GM18873 (cell line): ENCODE measurements around the gene GRIK2.
"Not testable (repeated sequence)": the region's sequence is repeated elsewhere in the genome, so short reads cannot be mapped to it uniquely, and the experiment has no call there.

Experiments
- ATAC-seq: cut with Tn5 transposase; IDR thresholded peaks from one replicate; pipeline ENCODE4 v1.9.1; 2021; ENCODE audit warnings: mild to moderate bottlenecking, moderate library complexity, moderate number of reproducible peaks; ENCODE audit not compliant: unreplicated experiment, low FRiP score

The GRIK2 gene

GRCh38 chr6:101607111-101607690, 213.7 kb downstream of the GRIK2 start:
- no peak for ATAC-seq

DNA sequence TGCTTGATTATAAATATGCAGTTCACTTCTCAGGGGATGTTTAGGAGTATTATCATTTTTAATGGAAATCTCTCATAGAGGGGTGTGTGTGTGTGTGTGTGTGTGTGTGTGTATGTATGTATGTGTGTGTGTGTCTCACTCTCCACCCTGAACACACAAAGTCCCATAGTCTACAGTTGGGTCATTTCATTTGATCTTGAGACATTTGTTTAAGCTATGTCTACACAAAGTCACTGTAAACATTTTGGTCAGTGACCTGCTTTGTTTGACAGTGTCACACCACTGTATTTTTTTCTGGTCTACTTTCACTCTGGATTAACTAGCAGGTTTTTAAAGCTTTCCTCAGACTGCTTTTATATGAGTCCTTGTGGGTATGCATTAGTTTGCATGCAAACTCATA, 215.2 kb downstream of the GRIK2 start:
- ATAC-seq = no peak

- no peak for ATAC-seq
Measured at GRCh38 chr6:101613556-101613955, 220.0 kb downstream of the GRIK2 start.

- ATAC-seq = no peak
Measured at GRCh38 chr6:101614774-101615173, 221.3 kb downstream of the GRIK2 start.

DNA sequence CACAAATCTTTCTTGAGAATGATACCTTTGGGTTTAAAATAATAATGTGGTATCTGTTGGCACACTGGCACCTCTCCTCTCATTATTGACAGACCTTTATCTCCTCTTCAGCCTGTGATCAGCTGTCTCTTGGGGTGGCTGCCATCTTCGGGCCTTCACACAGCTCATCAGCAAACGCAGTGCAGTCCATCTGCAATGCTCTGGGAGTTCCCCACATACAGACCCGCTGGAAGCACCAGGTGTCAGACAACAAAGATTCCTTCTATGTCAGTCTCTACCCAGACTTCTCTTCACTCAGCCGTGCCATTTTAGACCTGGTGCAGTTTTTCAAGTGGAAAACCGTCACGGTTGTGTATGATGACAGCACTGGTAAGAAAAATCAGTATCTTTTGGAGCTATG, 232.8 kb downstream of the GRIK2 start:
- no peak for ATAC-seq

GRCh38 chr6:101630941-101631340, 237.4 kb downstream of the GRIK2 start:
- no peak for ATAC-seq

GRCh38 chr6:101633081-101633480, 239.6 kb downstream of the GRIK2 start:
- ATAC-seq = no peak

DNA sequence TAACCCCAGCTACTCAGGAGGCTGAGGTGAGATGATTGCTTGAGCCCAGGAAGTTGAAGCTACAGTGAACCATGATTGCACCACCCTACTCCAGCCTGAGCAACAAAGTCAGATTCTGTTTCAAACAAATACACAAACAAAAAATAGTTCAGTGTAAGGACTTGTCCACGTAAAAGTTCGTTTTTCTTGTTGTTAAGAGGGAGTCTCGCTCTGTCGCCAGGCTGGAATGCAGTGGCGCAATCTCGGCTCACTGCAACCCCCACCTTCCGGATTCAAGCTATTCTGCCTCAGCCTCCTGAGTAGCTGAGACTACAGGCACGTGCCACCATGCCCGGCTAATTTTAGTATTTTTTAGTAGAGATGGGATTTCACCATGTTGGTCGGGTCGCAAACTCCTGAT, 245.4 kb downstream of the GRIK2 start:
- not testable (repeated sequence) for ATAC-seq

- no peak for ATAC-seq
Measured at GRCh38 chr6:101640131-101640530, 246.6 kb downstream of the GRIK2 start.

- no peak for ATAC-seq
Measured at GRCh38 chr6:101645770-101646169, 252.3 kb downstream of the GRIK2 start.

GRCh38 chr6:101650402-101651100, 257.0 kb downstream of the GRIK2 start:
- no peak for ATAC-seq

DNA sequence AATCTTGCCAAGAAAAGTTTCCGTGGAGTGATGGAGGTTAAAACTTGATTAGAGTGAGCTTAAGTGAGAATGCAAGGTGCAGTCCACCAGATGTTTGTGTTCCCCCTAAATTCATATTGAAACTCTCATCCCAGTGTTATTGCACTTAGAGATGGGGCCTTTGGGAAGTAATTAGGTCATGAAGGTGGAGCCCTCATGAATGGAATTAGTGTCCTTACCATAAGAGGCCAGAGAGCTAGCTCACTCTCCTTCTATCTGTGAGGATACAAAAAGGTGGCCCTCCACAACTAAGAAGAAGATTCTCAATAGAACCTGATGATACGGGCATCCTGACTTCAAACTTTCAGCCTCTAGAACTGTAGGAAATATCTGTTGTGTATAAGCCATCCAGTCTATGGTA, 258.6 kb downstream of the GRIK2 start:
- no peak for ATAC-seq

GRCh38 chr6:101655109-101655508, 261.6 kb downstream of the GRIK2 start:
- ATAC-seq = no peak

DNA sequence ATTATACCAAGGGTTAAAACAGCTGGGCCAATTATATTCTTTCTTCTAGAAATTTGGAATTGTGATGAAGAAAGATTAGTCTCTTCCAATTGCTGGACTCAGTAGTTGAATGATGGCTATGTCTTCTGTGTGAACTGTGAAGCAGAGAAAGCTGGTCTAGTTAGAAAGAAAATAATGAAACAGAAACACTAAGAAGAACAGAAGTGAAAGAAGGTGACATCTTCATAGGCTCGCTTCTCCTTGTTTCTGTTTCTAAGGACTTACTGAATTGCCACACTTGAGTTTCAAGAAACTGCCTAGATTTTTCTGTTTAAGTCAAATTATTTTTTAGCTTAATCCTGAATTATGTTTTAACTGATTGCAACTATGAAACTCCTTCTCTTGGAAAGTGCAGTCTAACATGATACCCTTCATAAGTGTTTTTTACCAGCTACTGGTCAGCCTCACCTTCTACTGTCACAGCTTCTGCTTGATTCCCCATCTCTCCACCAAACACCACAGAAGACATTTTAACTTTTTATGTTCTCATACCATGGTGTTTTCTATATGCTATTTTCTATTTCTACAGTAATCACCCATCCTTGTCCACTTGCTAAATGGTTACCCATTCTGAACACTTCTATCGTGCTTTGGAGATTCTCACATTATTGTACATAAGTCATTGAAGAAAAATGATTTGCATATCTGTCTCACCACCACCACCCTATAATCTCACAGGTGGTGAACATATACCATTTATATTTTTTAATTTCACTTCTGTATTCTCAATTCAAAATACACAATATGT, 268.8 kb downstream of the GRIK2 start:
- ATAC-seq = no peak

- ATAC-seq = no peak
Measured at GRCh38 chr6:101663100-101663499, 269.6 kb downstream of the GRIK2 start.

DNA sequence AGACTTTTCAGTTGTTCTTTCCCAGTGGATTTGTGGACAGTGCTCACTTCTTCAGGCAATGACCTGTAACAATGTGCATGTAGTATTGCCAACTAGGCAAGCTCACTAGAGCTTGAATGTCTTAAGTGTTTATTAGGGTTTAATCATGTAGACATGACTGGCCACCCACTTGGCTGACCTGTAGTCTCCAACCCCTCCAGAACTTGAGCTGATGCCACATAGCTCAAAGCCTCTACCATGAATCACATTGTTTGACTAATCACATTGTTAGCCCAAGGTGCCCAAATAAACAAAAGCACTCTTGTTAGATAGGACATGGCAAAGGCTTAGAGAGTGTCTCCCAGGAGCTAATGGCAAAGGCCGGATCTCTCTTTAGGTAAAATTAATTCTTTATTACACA, 272.7 kb downstream of the GRIK2 start:
- ATAC-seq = no peak

- no peak for ATAC-seq
Measured at GRCh38 chr6:101668496-101669030, 275.1 kb downstream of the GRIK2 start.

DNA sequence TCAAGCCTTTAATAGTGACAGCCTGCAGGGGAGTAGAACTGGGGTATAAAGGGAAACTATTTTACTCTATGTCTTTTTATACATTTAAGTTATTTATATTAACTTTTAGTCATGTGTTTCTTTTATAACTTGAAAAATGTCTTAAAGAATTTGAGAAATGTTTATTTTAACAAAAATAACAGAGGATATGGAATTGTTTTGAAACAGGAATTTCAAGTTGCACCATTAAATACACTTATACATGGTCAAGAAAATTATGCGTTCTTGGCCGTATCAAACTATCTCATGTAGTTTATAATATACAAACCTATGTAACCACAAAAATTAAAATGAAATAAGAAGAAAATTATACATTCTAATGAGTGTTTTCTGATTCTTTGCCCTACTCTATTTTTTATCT, 282.7 kb downstream of the GRIK2 start:
- ATAC-seq = no peak

DNA sequence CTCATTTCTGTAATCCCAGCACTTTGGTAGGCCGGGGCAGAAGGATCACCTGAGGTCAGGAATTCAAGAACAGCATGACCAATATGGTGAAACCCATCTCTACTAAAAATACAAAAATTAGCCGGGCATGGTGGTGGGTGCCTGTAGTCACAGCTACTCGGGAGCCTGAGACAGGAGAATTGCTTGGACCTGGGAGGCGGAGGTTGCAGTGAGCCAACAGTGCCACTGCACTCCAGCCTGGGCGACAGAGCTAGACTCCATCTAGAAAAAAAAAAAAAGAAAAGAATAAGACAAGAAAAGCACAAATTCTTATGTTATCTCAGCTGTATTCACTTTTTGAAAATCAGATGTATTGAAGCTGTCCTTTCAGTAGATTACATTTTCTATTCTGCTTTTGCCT, 289.4 kb downstream of the GRIK2 start:
- no peak for ATAC-seq

DNA sequence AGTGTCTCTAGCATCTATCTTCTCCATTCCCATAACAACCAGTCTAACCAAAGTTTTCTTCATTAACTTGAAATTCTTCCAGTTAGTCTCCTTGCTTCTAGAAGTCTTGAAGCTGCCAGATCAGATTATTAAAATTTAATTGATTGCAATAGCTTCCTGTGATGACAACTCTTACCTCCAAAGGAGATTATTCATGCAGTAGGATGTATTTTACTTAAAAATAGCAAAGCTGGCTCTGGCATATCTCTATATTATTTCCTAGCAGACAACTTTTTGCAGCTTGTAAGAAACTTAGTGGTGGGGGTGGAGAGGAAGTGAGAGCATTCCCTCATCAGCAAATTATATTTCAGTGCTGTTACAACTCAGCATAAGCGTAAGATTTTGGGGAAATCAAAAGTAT, 290.4 kb downstream of the GRIK2 start:
- ATAC-seq = no peak

DNA sequence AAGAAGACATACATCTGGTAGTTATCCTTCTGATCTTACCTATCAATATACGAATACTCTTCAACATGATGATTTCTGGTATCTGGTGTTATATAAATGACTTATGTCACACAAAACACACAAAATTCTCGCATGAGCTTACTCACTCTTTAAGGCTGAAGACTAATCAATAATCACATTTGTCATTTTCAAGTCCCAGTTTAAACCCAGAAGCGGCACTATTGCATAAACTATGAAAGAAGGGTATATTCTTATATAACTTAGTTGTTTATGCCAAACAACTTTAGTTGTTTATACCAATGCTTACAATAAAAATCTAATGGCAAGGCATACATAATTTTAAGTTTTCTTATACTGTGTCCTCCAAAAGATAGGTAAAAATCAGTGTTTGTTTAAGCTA, 293.1 kb downstream of the GRIK2 start:
- no peak for ATAC-seq
